OCI-LY7 (cell line): Measurements from ENCODE around the gene AMPH.

ENCODE experiments used
- EZH2phosphoT487 ChIP-seq: fragments of 200-600 bp; sonication (generic); IDR thresholded peaks from 2 replicates; pipeline ENCODE4 v1.6.1; 2018; ENCODE audit warnings: low read depth, borderline replicate concordance, mild to moderate bottlenecking, mixed run types, antibody characterized with exemption, low read length, moderate library complexity, mixed read lengths
- TF ChIP-seq, protein P1 (sequence below): fragments of 200-600 bp; sonication (generic); conservative IDR thresholded peaks from 2 replicates; pipeline ENCODE4 v1.5.1; 2014; ENCODE audit warnings: mild to moderate bottlenecking, antibody characterized with exemption, low read length, moderate library complexity, mixed read lengths

DNA sequence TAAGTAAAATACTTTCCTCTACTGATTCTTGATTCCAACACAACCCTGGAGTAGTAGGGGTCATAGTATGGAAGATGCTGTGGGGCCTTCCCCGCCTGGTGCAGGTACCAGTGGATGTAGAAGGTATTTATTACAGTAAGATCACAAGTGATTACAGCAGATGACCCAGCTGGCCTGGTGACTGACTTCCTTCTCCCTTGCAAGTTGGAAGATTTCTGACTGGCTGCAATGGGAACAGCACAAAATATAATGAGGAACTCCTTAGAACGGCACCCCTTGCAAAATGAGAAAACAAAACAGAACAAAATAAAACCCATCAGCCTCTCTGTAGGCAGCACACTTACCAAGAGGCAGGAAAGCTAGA is 296.1 kb downstream of the AMPH start:
- TF ChIP-seq, protein P1, sequence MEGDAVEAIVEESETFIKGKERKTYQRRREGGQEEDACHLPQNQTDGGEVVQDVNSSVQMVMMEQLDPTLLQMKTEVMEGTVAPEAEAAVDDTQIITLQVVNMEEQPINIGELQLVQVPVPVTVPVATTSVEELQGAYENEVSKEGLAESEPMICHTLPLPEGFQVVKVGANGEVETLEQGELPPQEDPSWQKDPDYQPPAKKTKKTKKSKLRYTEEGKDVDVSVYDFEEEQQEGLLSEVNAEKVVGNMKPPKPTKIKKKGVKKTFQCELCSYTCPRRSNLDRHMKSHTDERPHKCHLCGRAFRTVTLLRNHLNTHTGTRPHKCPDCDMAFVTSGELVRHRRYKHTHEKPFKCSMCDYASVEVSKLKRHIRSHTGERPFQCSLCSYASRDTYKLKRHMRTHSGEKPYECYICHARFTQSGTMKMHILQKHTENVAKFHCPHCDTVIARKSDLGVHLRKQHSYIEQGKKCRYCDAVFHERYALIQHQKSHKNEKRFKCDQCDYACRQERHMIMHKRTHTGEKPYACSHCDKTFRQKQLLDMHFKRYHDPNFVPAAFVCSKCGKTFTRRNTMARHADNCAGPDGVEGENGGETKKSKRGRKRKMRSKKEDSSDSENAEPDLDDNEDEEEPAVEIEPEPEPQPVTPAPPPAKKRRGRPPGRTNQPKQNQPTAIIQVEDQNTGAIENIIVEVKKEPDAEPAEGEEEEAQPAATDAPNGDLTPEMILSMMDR: no peak
- TF ChIP-seq EZH2phosphoT487: no peak
